B cell (primary cell): ENCODE results near the gene EML5.

Experiments used
- EZH2 ChIP-seq: IDR thresholded peaks from 2 replicates; pipeline ENCODE4 v1.6.1; 2012; ENCODE audit warnings: borderline replicate concordance, low read depth, mild to moderate bottlenecking, moderate library complexity, low read length; ENCODE audit not compliant: insufficient read depth, poor library complexity, severe bottlenecking
- TF ChIP-seq, protein P1 (sequence below): fragments of 200-600 bp; IDR thresholded peaks from one replicate; pipeline ENCODE4 v1.8.0; 2022; ENCODE audit warnings: antibody characterized with exemption, mild to moderate bottlenecking

DNA sequence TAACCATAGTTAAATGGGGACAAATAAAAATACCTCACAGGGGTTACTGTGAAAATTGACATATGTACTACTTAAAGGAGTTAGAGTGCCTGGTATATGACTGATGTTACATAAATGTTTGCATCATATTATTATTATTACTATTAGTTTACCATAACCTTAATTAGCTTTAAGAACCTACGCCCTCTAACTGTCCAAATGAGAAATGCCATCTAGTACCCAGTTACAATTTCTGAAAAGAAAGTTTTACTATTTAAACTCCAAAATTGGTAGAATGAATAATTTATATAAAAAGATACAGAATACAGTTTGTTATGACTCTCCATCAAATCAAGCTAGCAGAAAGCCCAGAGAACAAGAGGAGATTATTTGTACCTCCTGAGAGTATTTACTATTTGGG is 42.3 kb downstream of the EML5 start:
- TF ChIP-seq EZH2: no peak
- TF ChIP-seq, protein P1, sequence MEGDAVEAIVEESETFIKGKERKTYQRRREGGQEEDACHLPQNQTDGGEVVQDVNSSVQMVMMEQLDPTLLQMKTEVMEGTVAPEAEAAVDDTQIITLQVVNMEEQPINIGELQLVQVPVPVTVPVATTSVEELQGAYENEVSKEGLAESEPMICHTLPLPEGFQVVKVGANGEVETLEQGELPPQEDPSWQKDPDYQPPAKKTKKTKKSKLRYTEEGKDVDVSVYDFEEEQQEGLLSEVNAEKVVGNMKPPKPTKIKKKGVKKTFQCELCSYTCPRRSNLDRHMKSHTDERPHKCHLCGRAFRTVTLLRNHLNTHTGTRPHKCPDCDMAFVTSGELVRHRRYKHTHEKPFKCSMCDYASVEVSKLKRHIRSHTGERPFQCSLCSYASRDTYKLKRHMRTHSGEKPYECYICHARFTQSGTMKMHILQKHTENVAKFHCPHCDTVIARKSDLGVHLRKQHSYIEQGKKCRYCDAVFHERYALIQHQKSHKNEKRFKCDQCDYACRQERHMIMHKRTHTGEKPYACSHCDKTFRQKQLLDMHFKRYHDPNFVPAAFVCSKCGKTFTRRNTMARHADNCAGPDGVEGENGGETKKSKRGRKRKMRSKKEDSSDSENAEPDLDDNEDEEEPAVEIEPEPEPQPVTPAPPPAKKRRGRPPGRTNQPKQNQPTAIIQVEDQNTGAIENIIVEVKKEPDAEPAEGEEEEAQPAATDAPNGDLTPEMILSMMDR: no peak
